ENCODE results near the gene CPLX3. TPM values are rescaled to one million over a fixed set of nuclear protein-coding genes. Genes with fewer than 3 reads are reported as not detected.

Gene CPLX3
- total RNA-seq, 2 experiments from 2014 or later: not detected

- ChIA-PET CTCF (interaction anchor here (1.2 to 32.0 kb wide), 3 partner anchors 15 to 154 kb away, joined by 3 to 914 read pairs (median 4); partner anchors contain the start of gene CSK), POLR2A (interaction anchor here (3.5 kb wide), 1 partner anchor 9 kb away, joined by 13 read pairs; no protein-coding TSS in a partner anchor)
These were observed 30.3 kb upstream of the CPLX3 start for GRCh38 chr15:74795966-74796625.

- CTCF ChIA-PET: interaction anchor here (0.7 to 32.0 kb wide), 9 partner anchors 8 to 180 kb away, joined by 3 to 914 read pairs (median 5); partner anchors contain the start of gene CSK
These were observed 27.8 kb upstream of the CPLX3 start for GRCh38 chr15:74798388-74799254.

DNA sequence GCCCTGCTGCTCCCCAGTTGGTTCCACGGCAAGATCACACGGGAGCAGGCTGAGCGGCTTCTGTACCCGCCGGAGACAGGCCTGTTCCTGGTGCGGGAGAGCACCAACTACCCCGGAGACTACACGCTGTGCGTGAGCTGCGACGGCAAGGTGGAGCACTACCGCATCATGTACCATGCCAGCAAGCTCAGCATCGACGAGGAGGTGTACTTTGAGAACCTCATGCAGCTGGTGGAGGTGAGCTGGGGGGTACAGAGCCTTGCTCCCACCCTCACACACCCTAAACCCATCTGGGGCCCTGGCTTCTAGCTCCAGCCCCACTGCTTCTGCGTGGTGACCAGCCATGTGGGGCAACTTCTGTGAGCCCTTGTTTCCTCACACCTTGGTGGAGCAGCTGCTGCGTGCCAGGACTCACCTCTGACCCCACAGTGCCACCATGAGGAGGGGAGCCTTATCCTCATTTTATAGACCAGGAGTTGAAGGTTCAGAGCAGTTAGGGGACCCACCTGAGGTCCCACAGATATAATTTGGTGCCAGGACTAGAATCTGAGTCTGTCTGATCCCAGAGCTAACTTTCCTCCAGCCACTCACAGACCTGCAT, 27.1 kb upstream of the CPLX3 start:
- CTCF ChIA-PET: interaction anchor here (0.6 to 32.0 kb wide), 10 partner anchors 9 to 172 kb away, joined by 3 to 914 read pairs (median 5); partner anchors contain the start of gene CSK
- POLR2A ChIA-PET: interaction anchor here (0.6 to 1.7 kb wide), 2 partner anchors 12 to 102 kb away, joined by 3 to 7 read pairs; no protein-coding TSS in a partner anchor

More at GRCh38 chr15:74798388-74799254, 27.8 kb upstream of the CPLX3 start:
- POLR2A ChIA-PET: interaction anchor here (0.6 to 3.5 kb wide), 4 partner anchors 11 to 103 kb away, joined by 3 to 13 read pairs (median 5); no protein-coding TSS in a partner anchor

DNA sequence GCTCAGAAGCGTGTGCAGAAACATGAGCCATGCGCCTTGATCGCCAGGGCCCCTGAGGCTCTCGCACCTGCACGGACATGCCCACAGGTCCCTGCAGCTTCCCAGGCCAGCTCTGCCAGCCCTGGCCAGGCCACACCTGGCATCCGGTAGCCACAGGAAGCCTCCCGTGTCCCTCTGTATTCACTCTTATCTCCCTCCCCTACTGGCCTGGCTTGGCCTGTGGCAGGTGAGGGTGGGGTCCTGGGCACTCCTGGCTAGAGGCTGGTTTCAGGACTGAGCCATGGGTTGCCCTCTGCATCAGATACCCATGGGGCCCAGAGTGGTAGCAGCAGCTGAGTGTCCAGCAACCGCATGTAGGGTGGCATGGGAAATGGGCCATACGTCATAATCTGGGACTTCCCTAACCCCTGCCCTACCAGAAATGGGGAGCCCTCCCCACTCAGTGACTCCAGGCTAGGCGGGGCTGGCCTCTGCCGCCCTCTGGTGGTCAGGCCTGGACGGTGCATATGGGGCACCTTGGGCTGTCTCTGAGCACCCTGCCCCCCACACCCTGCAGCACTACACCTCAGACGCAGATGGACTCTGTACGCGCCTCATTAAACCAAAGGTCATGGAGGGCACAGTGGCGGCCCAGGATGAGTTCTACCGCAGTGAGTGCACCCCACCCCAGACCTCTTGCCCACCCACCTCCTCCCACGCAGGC, 26.4 kb upstream of the CPLX3 start:
- ChIA-PET POLR2A (interaction anchor here (1.7 kb wide), 1 partner anchor 12 kb away, joined by 7 read pairs; no protein-coding TSS in a partner anchor), CTCF (interaction anchor here (0.6 to 32.0 kb wide), 10 partner anchors 8 to 173 kb away, joined by 3 to 914 read pairs (median 5); partner anchors contain the start of gene CSK)

DNA sequence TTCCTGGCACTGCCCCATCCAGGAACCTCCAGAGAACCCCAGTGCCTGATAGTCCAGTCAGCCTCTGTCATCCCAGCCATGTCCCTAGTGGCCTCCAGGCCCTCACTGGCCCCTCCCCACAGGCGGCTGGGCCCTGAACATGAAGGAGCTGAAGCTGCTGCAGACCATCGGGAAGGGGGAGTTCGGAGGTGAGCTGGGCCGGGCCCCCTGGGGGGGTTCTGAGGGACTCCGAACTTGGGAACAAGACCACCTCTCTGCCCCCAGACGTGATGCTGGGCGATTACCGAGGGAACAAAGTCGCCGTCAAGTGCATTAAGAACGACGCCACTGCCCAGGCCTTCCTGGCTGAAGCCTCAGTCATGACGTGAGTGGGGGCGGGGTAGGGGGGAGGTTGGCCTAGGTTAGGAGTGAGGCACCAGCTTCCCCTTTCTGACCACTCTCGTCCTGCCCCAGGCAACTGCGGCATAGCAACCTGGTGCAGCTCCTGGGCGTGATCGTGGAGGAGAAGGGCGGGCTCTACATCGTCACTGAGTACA, 25.8 kb upstream of the CPLX3 start:
- ChIA-PET CTCF (interaction anchor here (1.0 to 32.0 kb wide), 4 partner anchors 16 to 167 kb away, joined by 3 to 914 read pairs (median 8); partner anchors contain the start of gene CSK), POLR2A (interaction anchor here (1.7 kb wide), 1 partner anchor 13 kb away, joined by 7 read pairs; no protein-coding TSS in a partner anchor)

DNA sequence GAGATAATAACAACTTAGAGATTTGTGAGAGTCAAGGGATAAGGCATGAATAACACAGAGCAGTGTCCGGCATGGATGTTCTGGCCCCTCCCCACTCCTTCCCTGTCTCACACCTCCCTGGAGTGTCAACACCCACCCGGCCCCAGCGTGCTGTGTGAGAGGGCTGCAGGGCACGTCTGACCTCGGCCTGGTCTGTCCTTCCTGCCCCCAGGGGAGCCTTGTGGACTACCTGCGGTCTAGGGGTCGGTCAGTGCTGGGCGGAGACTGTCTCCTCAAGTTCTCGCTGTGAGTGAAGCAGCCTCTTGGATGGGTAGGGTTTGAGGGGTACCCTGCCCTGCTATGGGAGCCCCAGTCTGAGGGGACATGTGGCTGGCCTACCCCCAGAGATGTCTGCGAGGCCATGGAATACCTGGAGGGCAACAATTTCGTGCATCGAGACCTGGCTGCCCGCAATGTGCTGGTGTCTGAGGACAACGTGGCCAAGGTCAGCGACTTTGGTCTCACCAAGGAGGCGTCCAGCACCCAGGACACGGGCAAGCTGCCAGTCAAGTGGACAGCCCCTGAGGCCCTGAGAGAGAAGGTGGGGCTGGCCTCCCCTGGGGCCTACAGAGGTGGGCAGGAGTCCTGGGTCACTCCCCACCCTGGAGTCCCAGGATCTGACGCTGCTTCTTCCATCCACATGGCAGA, 25.0 kb upstream of the CPLX3 start:
- POLR2A ChIA-PET: no interaction called here
- CTCF ChIA-PET: interaction anchor here (32.0 kb wide), 1 partner anchor 21 kb away, joined by 914 read pairs; the partner anchor contains the start of gene CSK

DNA sequence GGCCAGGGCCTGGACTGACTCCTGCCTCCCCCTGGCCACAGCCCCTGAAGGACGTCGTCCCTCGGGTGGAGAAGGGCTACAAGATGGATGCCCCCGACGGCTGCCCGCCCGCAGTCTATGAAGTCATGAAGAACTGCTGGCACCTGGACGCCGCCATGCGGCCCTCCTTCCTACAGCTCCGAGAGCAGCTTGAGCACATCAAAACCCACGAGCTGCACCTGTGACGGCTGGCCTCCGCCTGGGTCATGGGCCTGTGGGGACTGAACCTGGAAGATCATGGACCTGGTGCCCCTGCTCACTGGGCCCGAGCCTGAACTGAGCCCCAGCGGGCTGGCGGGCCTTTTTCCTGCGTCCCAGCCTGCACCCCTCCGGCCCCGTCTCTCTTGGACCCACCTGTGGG, 24.1 kb upstream of the CPLX3 start:
- POLR2A ChIA-PET: no interaction called here

DNA sequence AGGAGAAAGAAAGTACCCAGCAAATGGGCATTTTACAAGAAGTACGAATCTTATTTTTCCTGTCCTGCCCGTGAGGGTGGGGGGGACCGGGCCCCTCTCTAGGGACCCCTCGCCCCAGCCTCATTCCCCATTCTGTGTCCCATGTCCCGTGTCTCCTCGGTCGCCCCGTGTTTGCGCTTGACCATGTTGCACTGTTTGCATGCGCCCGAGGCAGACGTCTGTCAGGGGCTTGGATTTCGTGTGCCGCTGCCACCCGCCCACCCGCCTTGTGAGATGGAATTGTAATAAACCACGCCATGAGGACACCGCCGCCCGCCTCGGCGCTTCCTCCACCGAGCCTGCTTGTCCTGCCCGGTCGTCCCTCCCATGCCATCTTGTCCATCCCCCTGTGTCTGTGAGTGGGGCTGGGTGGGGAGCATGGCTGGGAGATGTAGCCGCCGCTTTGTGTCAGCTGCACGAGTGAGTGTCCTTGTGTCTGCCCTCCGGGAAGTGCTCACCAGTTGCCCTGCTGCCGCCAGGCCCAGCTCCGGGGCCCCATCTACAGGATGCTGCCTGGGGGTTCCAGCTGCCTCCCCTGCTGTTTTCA, 23.5 kb upstream of the CPLX3 start:
- POLR2A ChIA-PET: no interaction called here

More for the DNA sequence above, 24.1 kb upstream of the CPLX3 start:
- CTCF ChIA-PET: interaction anchor here (32.0 kb wide), 1 partner anchor 22 kb away, joined by 914 read pairs; the partner anchor contains the start of gene CSK

GRCh38 chr15:74804935-74805334, 21.5 kb upstream of the CPLX3 start:
- POLR2A ChIA-PET: interaction anchor here (0.6 to 1.6 kb wide), 2 partner anchors 17 to 28 kb away, joined by 3 to 6 read pairs; no protein-coding TSS in a partner anchor
- CTCF ChIA-PET: interaction anchor here (0.7 to 32.0 kb wide), 4 partner anchors 24 to 439 kb away, joined by 3 to 914 read pairs (median 4); partner anchors contain the start of gene CSK

More for the DNA sequence above, 23.5 kb upstream of the CPLX3 start:
- CTCF ChIA-PET: interaction anchor here (32.0 kb wide), 1 partner anchor 22 kb away, joined by 914 read pairs; the partner anchor contains the start of gene CSK

DNA sequence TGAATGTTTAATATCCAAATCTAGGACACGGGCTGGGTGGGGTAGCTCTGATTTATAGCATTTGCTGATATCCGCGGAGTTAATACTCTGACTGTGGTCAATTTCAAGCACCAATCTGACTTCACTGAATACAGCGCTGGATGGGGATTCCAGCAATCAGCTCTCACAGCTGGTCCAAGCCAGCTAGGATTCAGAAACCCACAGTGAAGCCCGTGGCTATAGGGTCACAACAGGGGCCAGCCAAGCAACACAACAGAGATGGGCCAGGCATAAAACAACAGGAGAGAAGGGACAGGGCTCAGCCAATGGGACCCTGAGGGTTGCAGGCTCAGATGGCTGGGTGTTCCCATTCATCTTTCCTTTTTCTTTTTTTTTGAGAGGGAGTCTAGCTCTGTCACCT, 19.1 kb upstream of the CPLX3 start:
- POLR2A ChIA-PET: interaction anchor here (0.6 kb wide), 1 partner anchor 124 kb away, joined by 9 read pairs; no protein-coding TSS in a partner anchor
- CTCF ChIA-PET: interaction anchor here (0.9 to 32.0 kb wide), 2 partner anchors 9 to 27 kb away, joined by 3 to 914 read pairs; partner anchors contain the start of gene CSK

- ChIA-PET POLR2A (no interaction called here), CTCF (interaction anchor here (0.9 to 32.0 kb wide), 3 partner anchors 9 to 28 kb away, joined by 3 to 914 read pairs (median 7); partner anchors contain the start of gene CSK)
These were observed 18.2 kb upstream of the CPLX3 start for GRCh38 chr15:74808078-74808839.

- ChIA-PET CTCF (interaction anchor here (1.0 to 32.0 kb wide), 3 partner anchors 9 to 28 kb away, joined by 3 to 914 read pairs (median 5); partner anchors contain the start of gene CSK), POLR2A (no interaction called here)
These were observed 17.6 kb upstream of the CPLX3 start for GRCh38 chr15:74808840-74809229.

DNA sequence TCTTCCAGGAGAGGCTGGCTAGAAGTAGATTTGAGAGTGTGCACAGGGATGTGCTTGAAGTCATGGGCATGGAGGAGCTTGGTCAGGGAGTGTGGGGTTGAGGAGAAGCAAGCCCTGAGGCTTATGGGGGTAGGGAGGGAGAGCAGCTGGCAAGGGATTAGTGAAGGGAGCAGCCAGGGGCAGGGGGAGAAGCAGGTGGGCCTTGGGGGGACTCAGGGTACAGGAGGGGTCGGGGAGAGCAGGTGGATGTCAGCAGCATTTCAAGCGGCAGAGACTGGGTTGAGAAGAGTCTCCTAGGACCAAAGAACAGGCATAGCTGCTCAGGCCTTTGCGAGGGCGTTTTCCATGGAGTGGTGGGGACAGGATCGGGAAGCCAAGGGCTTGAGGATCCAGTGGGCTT, 17.2 kb upstream of the CPLX3 start:
- ChIA-PET POLR2A (no interaction called here), CTCF (interaction anchor here (1.0 to 1.2 kb wide), 2 partner anchors 10 to 11 kb away, joined by 3 to 5 read pairs; no protein-coding TSS in a partner anchor)

DNA sequence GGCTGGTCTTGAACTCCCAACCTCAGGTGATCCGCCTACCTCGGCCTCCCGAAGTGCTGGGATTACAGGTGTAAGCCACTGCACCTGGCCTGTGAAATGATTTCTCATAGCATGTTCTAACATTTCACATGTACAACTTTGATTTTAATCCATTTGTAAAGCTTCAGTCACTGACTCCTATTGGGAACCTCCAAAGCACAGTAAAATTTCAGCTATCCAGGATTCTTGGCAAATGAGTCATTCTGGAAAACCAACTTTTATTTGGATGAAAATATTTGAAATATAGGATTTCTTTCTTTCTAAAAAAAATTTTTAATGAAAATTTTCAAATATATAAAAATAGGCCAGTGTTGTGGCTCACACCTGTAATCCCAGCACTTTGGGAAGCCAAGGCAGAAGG, 16.5 kb upstream of the CPLX3 start:
- CTCF ChIA-PET: interaction anchor here (0.6 to 1.4 kb wide), 4 partner anchors 10 to 145 kb away, joined by 3 to 5 read pairs (median 4); no protein-coding TSS in a partner anchor
- POLR2A ChIA-PET: interaction anchor here (0.7 kb wide), 1 partner anchor 14 kb away, joined by 6 read pairs; no protein-coding TSS in a partner anchor

- CTCF ChIA-PET: interaction anchor here (0.6 kb wide), 1 partner anchor 141 kb away, joined by 4 read pairs; no protein-coding TSS in a partner anchor
- POLR2A ChIA-PET: no interaction called here
These were observed 13.9 kb upstream of the CPLX3 start, which contains the start of gene LMAN1L for GRCh38 chr15:74812533-74812932. TSS of gene LMAN1L (plus strand) at chr15:74812835. CDS start at chr15:74812855, 20 bp downstream.

Data from activated CD8-positive, alpha-beta memory T cell treated with anti-CD3 and anti-CD28 coated beads for 36 hours (primary cell).